ENCODE measurements around the gene SGPL1. TPM values are rescaled to one million over a fixed set of nuclear protein-coding genes. Genes with fewer than 3 reads are reported as not detected.

The SGPL1 gene
- total RNA-seq, 3 donors from 2014 or later (not counting 1 experiment from before 2014, with no cell fraction given) = 33.7 to 48.4 (median 47.8) TPM

- Histone ChIP-seq H3K27me3 (ENCODE audit: control insufficient read depth, insufficient read depth, low read length) (no peaks in the 10 kb centered on the region), H3K9me3 (ENCODE audit: control insufficient read depth, insufficient read depth, low read length) (no peaks in the 10 kb centered on the region), H3K27ac (ENCODE audit: low read length) (no peak overlapping the region), H3K4me1 (ENCODE audit: control insufficient read depth, insufficient read depth, low read length) (peaks cover 5% of the 10 kb centered on the region), H3K36me3 (ENCODE audit: control insufficient read depth, insufficient read depth, low read length) (no peaks in the 10 kb centered on the region), H3K4me3 (ENCODE audit: low read length) (no peak overlapping the region)
- intact Hi-C loops (cut with micrococcal nuclease) = no loop called here
- no peaks in the 10 kb centered on the region for H3K9me3 Mint-ChIP-seq
- TF ChIP-seq, protein P1, sequence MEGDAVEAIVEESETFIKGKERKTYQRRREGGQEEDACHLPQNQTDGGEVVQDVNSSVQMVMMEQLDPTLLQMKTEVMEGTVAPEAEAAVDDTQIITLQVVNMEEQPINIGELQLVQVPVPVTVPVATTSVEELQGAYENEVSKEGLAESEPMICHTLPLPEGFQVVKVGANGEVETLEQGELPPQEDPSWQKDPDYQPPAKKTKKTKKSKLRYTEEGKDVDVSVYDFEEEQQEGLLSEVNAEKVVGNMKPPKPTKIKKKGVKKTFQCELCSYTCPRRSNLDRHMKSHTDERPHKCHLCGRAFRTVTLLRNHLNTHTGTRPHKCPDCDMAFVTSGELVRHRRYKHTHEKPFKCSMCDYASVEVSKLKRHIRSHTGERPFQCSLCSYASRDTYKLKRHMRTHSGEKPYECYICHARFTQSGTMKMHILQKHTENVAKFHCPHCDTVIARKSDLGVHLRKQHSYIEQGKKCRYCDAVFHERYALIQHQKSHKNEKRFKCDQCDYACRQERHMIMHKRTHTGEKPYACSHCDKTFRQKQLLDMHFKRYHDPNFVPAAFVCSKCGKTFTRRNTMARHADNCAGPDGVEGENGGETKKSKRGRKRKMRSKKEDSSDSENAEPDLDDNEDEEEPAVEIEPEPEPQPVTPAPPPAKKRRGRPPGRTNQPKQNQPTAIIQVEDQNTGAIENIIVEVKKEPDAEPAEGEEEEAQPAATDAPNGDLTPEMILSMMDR (IDR thresholded peaks at IDR 0.05) = no peak
- DNase-seq (no peak), ATAC-seq (no peak)
- H3K27ac Mint-ChIP-seq = no peak overlapping the region
- peaks cover 13% of the 10 kb centered on the region for H3K36me3 Mint-ChIP-seq
- WGBS (ENCODE audit: insufficient coverage) = 96% methylated on average over 3 of the region's 3 CpGs
- peaks cover 56 to 63% of the 10 kb centered on the region in 2 donors for H3K4me1 Mint-ChIP-seq
- no peaks in the 10 kb centered on the region for H3K27me3 Mint-ChIP-seq (ENCODE audit: low read depth in 2 of 2)
- no peak overlapping the region for H3K4me3 Mint-ChIP-seq
These were observed 21.9 kb downstream of the SGPL1 start for GRCh38 chr10:70837660-70838059.

DNA sequence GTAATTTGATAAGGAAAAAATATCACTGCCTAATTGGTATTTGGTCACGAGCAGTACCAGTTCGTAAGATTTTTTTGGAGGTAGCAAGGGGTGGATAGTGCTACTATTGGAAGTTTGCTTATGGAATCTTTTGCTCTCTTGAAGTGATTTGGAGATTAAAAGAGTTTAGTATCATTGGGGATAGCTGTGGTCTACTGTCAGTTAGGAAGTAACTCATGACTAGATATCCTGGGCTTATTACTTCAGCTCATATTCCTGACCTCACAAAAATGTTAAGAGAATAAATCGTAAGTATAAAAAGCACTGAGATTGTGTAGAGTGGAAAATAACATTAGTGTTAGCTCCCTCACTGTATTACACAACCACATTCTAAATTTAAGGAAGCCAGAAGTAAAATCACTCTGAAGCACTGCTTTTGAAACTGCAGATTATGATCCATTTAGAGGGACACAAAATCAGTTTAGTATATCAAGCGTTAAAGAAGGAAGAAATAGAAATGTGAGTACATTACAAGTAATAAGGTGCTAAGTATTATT lies 22.6 kb downstream of the SGPL1 start:
- Histone ChIP-seq H3K9me3 (ENCODE audit: control insufficient read depth, insufficient read depth, low read length) (no peaks in the 10 kb centered on the region), H3K4me3 (ENCODE audit: low read length) (no peak overlapping the region), H3K4me1 (ENCODE audit: control insufficient read depth, insufficient read depth, low read length) (peaks cover 5% of the 10 kb centered on the region), H3K27ac (ENCODE audit: low read length) (no peak overlapping the region), H3K36me3 (ENCODE audit: control insufficient read depth, insufficient read depth, low read length) (no peaks in the 10 kb centered on the region), H3K27me3 (ENCODE audit: control insufficient read depth, insufficient read depth, low read length) (no peaks in the 10 kb centered on the region)
- TF ChIP-seq, protein P1 (IDR thresholded peaks at IDR 0.05) = no peak
- peaks cover 54 to 56% of the 10 kb centered on the region in 2 donors for H3K4me1 Mint-ChIP-seq
- ATAC-seq (no peak), DNase-seq (no peak)
- peaks cover 13% of the 10 kb centered on the region for H3K36me3 Mint-ChIP-seq
- no peaks in the 10 kb centered on the region for H3K9me3 Mint-ChIP-seq
- no peaks in the 10 kb centered on the region for H3K27me3 Mint-ChIP-seq (ENCODE audit: low read depth in 2 of 2)
- intact Hi-C loops (cut with micrococcal nuclease) = no loop called here
- no peak overlapping the region for H3K27ac Mint-ChIP-seq
- WGBS (ENCODE audit: insufficient coverage) = 95% methylated on average over 3 of the region's 4 CpGs
- no peak overlapping the region for H3K4me3 Mint-ChIP-seq

DNA sequence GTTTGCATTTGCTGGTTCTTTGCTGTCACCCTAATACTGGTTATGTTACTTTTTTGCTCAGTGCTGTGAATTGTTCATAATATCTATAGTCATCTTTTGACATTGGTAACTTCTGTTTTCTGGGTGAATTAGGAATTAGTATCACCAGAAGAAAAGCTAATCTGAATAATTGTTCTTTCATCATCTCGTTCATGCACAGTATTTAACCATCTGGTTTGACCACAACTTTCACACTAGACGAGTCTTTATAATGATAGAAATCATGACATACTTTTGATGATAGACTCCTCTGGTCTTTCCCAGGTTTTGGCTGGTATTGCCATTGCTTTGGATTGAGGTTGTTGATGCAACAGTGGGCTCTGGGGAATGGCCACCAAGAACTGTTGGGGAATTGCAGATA lies 25.1 kb downstream of the SGPL1 start:
- H3K4me3 Mint-ChIP-seq = no peak overlapping the region
- H3K9me3 ChIP-seq (ENCODE audit: control insufficient read depth, insufficient read depth, low read length) = no peaks in the 10 kb centered on the region
- no peak overlapping the region for H3K27ac ChIP-seq (ENCODE audit: low read length)
- peaks cover 41 to 47% of the 10 kb centered on the region in 2 donors for H3K4me1 Mint-ChIP-seq
- peaks cover 9% of the 10 kb centered on the region for H3K36me3 ChIP-seq (ENCODE audit: control insufficient read depth, insufficient read depth, low read length)
- no peak overlapping the region for H3K4me3 ChIP-seq (ENCODE audit: low read length)
- H3K4me1 ChIP-seq (ENCODE audit: control insufficient read depth, insufficient read depth, low read length) = peaks cover 5% of the 10 kb centered on the region
- H3K9me3 Mint-ChIP-seq = no peaks in the 10 kb centered on the region
- DNase-seq (no peak), ATAC-seq (peak; percentile 46 to 68 (median 52))
- no peaks in the 10 kb centered on the region for H3K27me3 ChIP-seq (ENCODE audit: control insufficient read depth, insufficient read depth, low read length)
- peaks cover 15% of the 10 kb centered on the region for H3K36me3 Mint-ChIP-seq
- no peaks in the 10 kb centered on the region for H3K27me3 Mint-ChIP-seq (ENCODE audit: low read depth in 2 of 2)
- TF ChIP-seq, protein P1 (IDR thresholded peaks at IDR 0.05) = no peak
- no CpG with 5 or more reads among the region's 2 CpGs for WGBS (ENCODE audit: insufficient coverage)
- intact Hi-C loops (cut with micrococcal nuclease) = no loop called here
- no peak overlapping the region for H3K27ac Mint-ChIP-seq

- Histone ChIP-seq H3K4me3 (ENCODE audit: low read length) (no peak overlapping the region), H3K27ac (ENCODE audit: low read length) (no peak overlapping the region), H3K27me3 (ENCODE audit: control insufficient read depth, insufficient read depth, low read length) (no peaks in the 10 kb centered on the region), H3K9me3 (ENCODE audit: control insufficient read depth, insufficient read depth, low read length) (no peaks in the 10 kb centered on the region), H3K4me1 (ENCODE audit: control insufficient read depth, insufficient read depth, low read length) (peaks cover 5% of the 10 kb centered on the region), H3K36me3 (ENCODE audit: control insufficient read depth, insufficient read depth, low read length) (peaks cover 14% of the 10 kb centered on the region)
- 93% methylated on average over 2 of the region's 2 CpGs for WGBS (ENCODE audit: insufficient coverage)
- Mint-ChIP-seq H3K27me3 (ENCODE audit: low read depth in 2 of 2) (no peaks in the 10 kb centered on the region), H3K36me3 (peaks cover 8% of the 10 kb centered on the region), H3K27ac (no peak overlapping the region), H3K4me1 (peaks cover 30 to 36% of the 10 kb centered on the region in 2 donors), H3K4me3 (no peak overlapping the region), H3K9me3 (no peaks in the 10 kb centered on the region)
- ATAC-seq = no peak
- TF ChIP-seq, protein P1 (IDR thresholded peaks at IDR 0.05) = no peak
- intact Hi-C loops (cut with micrococcal nuclease) = no loop called here
- no peak for DNase-seq
These were observed 27.6 kb downstream of the SGPL1 start for GRCh38 chr10:70843333-70843732.

All from natural killer cell (primary cell).